DOHH2 (cell line): ENCODE measurements around the gene PRDM11.

Experiments used
- CTCF ChIP-seq: fragments of 200-600 bp; sonication (generic); IDR thresholded peaks from one replicate; pipeline ENCODE4 v1.5.1; 2014; ENCODE audit warnings: antibody characterized with exemption, mild to moderate bottlenecking, low read depth, low read length; ENCODE audit not compliant: poor library complexity, severe bottlenecking
- EZH2phosphoT487 ChIP-seq: fragments of 200-600 bp; sonication (generic); IDR thresholded peaks from 2 replicates; pipeline ENCODE4 v1.6.1; 2017; ENCODE audit warnings: borderline replicate concordance, mild to moderate bottlenecking, antibody characterized with exemption, low read length, moderate library complexity, mixed read lengths

- TF ChIP-seq CTCF = peak; percentile 71
- TF ChIP-seq EZH2phosphoT487 = no peak
Measured at GRCh38 chr11:45110562-45110961, 35.9 kb upstream of the PRDM11 start.
